Measurements from ENCODE around the gene DGKB. TPM values are rescaled to one million over a fixed set of nuclear protein-coding genes. Genes with fewer than 3 reads are reported as not detected.

The DGKB gene
- total RNA-seq, 2 donors from 2014 or later: 0.44 to 0.63 TPM

DNA sequence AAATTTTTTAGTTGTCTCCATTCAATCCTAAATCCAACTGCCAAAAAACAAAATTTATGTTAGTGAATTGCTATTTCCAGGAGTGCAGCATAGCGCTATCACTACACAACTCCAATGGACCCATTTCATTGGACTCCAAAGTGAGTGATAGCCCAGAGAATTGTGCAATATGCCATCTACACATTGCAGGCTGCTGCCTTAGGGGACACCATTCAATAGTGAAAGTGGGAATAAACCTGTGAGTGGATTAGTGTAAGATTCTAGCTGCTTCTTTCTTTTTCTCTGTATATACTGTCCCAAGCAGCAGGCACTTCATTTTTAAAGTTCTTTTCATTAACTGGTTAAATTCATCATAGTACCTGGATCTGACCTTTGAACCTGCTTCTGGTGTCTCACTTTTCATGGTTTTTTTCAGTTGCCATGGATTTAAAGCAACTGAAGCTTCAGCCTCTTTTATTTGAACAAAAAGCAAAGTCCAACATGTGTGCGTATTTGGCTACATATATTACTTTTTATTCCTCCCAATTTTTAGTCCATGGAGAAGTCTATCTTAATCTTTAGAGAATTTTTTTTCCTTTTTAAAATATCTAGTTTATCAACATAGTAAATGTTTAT is 97.3 kb downstream of the DGKB start:
- TF ChIP-seq, protein P1, sequence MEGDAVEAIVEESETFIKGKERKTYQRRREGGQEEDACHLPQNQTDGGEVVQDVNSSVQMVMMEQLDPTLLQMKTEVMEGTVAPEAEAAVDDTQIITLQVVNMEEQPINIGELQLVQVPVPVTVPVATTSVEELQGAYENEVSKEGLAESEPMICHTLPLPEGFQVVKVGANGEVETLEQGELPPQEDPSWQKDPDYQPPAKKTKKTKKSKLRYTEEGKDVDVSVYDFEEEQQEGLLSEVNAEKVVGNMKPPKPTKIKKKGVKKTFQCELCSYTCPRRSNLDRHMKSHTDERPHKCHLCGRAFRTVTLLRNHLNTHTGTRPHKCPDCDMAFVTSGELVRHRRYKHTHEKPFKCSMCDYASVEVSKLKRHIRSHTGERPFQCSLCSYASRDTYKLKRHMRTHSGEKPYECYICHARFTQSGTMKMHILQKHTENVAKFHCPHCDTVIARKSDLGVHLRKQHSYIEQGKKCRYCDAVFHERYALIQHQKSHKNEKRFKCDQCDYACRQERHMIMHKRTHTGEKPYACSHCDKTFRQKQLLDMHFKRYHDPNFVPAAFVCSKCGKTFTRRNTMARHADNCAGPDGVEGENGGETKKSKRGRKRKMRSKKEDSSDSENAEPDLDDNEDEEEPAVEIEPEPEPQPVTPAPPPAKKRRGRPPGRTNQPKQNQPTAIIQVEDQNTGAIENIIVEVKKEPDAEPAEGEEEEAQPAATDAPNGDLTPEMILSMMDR (IDR thresholded peaks at IDR 0.05): no peak
- H3K27ac ChIP-seq: no peak overlapping the region
- H3K36me3 ChIP-seq: no peaks in the 10 kb centered on the region
- H3K27me3 ChIP-seq: no peaks in the 10 kb centered on the region
- H3K4me1 ChIP-seq: no peaks in the 10 kb centered on the region
- H3K4me3 ChIP-seq: no peak overlapping the region
- DNase-seq (ENCODE audit: low spot score): no peak
- no peaks in the 10 kb centered on the region for H3K9me3 ChIP-seq

DNA sequence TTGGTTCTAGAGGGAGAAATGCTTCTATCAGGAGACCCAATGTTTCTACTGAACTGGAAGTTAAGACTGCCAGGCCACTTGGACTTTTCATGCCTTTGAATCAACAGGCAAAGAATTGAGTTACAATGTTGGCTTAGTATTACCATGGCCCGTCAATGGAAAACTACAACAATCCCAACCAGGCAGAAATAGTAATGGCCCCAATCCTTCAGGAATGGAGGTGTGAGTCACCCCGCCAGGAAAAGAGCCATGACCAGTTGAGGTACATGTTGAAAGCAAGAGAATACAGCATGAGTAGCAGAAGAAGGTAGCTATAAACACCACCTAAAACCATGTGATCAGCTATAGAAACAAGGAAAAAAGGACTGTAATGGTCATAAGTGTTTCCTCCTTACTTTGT is 101.9 kb downstream of the DGKB start:
- DNase-seq (ENCODE audit: low spot score): no peak
- TF ChIP-seq, protein P1 (IDR thresholded peaks at IDR 0.05): no peak

DNA sequence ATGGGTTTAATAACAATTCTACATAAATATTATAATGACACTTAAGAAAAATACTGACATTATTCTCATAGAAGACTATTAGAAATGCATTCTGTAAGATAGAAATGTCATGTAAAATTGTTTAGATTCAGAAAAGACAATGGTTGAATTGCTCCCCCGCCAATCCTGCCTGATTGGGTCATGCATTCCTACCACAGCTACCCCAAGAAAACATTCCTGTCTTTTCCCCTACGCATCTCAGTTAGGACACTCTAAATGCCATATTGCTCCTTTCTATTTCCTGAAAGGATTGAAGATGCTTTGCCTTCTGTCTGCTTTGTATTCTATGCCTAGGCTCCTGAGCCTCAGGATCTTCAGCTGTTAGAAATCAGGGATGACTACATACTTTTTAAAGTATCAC is 109.4 kb downstream of the DGKB start:
- Histone ChIP-seq H3K4me3 (no peak overlapping the region), H3K4me1 (no peaks in the 10 kb centered on the region), H3K9me3 (no peaks in the 10 kb centered on the region), H3K27me3 (no peaks in the 10 kb centered on the region), H3K27ac (no peak overlapping the region), H3K36me3 (no peaks in the 10 kb centered on the region)
- no peak for DNase-seq (ENCODE audit: low spot score)
- TF ChIP-seq, protein P1 (IDR thresholded peaks at IDR 0.05): no peak

More for the DNA sequence above, 101.9 kb downstream of the DGKB start:
- Histone ChIP-seq H3K27me3 (no peaks in the 10 kb centered on the region), H3K9me3 (no peaks in the 10 kb centered on the region), H3K4me3 (no peak overlapping the region), H3K36me3 (no peaks in the 10 kb centered on the region), H3K27ac (no peak overlapping the region), H3K4me1 (no peaks in the 10 kb centered on the region)

DNA sequence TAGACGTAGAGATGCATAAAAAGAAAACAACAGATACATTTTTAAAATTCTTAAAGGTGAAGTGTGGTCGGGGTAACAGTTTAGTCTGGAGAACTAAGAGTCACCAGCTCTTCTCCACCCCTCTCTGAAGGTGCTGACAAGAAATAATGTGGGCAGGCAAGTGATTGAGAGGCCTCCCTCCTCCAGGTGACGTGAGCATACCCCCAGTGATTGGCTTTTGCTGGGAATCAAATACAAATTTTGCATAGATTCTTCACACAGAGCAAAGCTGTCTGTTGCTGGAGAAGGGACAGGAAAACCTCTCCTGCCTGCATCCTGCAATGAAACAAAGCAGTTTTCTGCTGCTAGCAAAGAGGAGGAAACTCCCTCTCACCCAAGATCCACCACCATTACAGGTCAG is 115.0 kb downstream of the DGKB start:
- TF ChIP-seq, protein P1 (IDR thresholded peaks at IDR 0.05): no peak
- no peak for DNase-seq (ENCODE audit: low spot score)
- H3K4me3 ChIP-seq: no peak overlapping the region
- no peaks in the 10 kb centered on the region for H3K27me3 ChIP-seq
- no peaks in the 10 kb centered on the region for H3K36me3 ChIP-seq
- no peaks in the 10 kb centered on the region for H3K4me1 ChIP-seq
- no peaks in the 10 kb centered on the region for H3K9me3 ChIP-seq
- no peak overlapping the region for H3K27ac ChIP-seq

DNA sequence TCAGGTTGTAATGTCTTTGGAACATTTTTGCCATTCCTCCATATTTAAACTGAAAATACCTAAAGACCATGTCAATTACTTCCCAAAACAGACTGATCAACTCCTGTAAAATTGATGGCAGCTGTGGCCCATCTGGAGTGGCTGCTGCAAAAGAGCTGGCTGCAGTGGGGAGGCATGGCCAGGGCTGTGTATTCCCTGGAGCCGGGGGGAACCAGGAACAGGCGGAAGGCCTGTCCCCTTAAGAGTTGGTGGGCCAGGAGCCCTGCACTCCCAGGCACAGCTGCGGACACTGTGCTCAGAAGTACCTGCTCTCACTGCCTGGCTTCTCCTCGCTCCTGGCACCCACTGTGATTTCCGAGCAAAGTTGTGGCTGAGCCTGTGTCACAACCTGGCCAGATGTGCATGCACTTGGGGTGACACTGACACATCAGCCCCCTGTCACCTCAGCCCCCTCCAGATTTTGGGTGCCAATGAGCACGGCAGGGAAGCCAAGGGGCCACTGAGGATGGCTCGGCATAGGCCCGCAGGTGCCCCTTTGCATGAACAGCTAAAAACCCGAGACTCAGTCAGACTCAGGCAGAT is 116.1 kb downstream of the DGKB start:
- H3K9me3 ChIP-seq: no peaks in the 10 kb centered on the region
- H3K4me3 ChIP-seq: no peak overlapping the region
- H3K27me3 ChIP-seq: no peaks in the 10 kb centered on the region
- no peak for DNase-seq (ENCODE audit: low spot score)
- no peaks in the 10 kb centered on the region for H3K36me3 ChIP-seq
- H3K27ac ChIP-seq: no peak overlapping the region
- no peaks in the 10 kb centered on the region for H3K4me1 ChIP-seq
- TF ChIP-seq, protein P1 (IDR thresholded peaks at IDR 0.05): no peak

DNA sequence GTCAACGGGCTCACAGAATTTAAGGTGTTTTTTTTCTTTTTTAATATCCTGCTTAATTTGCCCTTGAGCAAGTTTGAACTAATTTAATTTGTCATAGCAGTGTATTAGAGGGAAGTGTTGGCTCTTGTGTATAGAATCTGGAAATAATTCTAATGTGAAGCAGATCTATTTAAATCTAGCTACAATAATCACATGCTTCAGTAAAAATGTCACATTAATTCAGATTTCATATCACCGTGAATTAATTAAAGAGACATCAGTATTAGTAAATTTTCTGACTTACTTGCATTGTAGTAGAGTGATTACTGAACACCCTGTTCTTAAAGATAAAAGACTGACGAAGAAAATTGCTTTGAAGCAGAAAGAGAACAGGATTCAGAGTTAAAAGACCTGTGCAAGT is 124.7 kb downstream of the DGKB start:
- no peaks in the 10 kb centered on the region for H3K4me1 ChIP-seq
- H3K27me3 ChIP-seq: no peaks in the 10 kb centered on the region
- no peaks in the 10 kb centered on the region for H3K9me3 ChIP-seq
- no peak overlapping the region for H3K4me3 ChIP-seq
- H3K36me3 ChIP-seq: no peaks in the 10 kb centered on the region
- no peak for DNase-seq (ENCODE audit: low spot score)
- no peak overlapping the region for H3K27ac ChIP-seq
- TF ChIP-seq, protein P1 (IDR thresholded peaks at IDR 0.05): no peak
